GM11168 (cell line): ENCODE measurements around the gene CTBP2.

Experiments used
- in situ Hi-C: fragments of 300-500 bp; cut with MboI; formaldehyde crosslinking; loops from one replicate; pipeline ENCODE4 v1.12.0; 2022; ENCODE audit warnings: low sequenced_read_pairs; ENCODE audit not compliant: unreplicated experiment

CTBP2 gene

DNA sequence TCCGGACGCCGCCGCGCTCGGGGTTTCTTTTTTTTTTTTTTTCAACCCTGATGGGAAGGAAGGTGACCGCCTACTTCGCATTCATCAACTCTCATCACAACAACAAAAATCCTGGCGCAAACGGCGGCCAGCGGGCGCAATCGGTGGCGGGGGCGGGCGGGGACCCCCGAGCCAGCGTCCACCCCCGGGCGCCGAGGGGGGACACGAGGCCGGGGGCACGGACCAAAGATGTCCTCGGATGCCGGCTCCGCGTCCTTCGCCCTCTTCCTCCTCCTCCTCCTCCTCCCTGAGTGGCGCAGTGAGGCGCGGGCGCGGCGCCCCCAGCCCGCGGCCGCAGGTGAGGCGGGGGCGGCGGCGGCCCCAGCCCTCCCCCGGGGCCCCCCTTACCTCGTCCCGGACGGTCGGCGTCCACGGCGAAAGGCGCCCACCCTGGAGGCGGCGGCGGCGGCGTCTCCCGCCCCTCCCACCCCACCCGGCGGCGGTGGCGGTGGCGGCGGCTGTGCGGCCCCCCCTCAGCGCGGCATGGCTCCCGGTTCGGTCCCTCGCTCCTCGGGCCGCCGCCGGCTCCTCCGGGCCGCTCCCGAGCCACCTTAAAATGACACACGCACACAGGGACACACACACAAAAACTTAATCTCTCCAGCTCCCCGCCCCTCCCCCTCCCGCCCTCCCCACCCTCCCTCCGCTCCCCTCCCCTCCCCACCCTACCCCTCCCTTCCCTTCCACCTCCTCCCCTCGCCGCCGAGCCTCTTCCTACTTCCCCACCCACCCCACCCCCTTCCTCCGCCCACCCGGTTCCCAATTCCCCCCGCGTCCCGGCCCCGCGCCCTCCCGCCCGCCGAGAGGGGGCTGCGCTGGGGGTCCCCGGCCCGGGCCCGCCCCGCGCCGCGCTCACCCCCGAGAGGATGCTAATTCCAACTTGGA lies at the start of gene CTBP2:
Gene CTBP2, minus strand, starts transcription at position 632 of the 924 bp plus-strand sequence.
- in situ Hi-C loops, result no loop called here

DNA sequence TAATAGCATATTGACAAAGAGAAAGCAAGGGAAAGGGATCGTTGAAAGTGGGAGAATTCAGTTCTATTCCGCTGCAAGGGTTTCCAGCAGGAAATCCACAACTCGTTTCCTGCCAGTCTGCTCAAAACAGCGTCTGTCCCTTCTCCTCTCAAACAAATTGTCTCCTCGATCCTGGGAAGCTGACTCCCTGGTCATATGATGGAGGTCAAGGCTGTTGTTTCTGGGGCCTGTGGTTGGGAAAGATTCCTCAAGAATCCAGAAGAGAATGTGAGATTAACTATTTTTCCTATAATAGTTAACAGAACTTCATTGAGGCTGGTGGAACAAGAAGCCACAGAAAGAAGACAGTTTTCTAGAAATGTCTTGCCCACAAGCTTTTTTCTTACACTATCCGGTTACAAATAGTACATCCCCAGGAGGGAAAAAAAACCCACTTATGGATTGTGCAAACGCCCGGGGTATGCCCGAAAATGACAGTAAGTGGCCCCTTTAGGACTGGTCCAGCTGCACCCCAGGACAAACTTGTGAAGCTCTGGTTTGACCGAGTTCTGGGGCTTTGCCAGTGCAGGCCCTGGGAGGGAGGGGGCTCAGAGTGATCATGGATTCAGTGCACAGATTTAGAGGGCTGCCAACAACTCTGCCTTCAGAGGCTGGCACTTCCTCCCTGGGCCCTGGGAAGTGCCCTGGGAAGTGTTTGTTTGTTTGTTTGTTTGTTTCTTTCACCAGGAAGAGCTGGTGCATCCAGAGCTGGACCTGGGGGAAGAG lies 49.4 kb upstream of the CTBP2 start:
- in situ Hi-C loops, result no loop called here

DNA sequence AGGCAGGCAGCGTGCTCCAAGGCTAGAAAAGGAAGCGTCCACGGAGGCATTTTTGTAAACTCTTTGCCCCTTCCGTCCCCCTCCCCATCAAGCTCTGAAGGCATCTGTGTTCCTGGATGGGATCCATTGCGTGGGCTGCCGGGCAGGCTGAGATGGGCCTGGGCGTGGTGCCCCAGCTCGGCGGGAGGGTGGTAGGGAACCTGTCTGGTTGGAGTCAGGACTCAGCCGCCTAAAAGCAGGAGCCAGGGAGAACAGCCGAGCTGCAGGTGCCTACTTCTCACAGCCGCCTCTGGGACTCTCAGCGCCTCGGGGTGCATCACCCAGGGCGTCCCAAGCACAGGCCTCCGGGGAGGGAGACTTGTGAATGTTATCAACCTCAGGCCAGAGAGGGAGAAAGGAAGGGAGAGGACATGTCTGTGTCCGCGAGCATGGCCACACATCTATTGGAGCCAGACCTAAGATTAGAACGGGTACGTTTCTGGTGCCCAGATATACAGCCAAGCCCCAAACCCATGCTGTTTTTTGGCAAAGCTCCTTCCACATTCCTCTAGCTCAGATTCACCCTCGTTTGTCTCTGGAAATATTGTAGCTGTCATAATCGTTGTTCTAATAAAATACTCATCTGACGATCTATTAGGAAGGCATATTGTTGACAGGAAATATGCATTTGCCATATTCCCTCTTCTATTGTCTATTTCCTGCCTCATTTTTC lies 48.6 kb upstream of the CTBP2 start:
- in situ Hi-C loops, result no loop called here

DNA sequence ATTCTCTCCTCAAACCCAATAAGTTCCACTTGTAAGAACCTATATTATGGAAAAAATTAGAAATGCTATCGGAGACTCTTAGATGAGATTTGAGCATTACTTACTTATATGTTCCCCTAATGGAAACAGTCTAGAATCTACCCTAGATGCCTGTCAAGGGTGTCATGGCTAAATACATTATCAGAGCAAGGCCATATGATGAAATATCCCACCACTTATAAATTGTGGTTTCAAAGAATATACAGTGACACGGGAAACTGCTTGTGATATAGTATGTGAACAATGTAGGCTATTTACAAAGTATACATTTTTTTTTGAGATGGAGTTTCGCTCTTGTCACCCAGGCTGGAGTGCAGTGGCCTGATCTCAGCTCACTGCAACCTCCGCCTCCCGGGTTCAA lies 46.3 kb upstream of the CTBP2 start:
- in situ Hi-C loops, result no loop called here

DNA sequence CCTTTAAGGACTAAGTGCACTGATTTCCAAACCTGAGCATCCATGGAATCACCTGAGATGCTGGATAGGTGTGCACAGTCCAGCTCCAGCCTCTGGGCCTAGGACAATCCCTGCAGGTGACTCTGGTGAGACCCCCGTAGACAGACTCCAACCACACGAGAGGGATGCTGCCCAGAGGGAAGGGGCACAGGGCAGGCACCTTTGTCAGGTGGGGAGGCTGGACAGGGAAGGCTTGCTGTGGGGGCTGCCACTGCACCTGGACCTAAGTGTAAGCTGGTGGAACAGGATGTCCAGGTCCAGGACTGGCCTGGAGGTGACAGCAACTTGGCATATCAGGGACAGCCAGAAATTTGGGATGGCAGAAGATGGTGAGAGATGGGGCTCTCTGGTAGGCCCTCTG lies 45.1 kb upstream of the CTBP2 start:
- in situ Hi-C loops, result no loop called here

DNA sequence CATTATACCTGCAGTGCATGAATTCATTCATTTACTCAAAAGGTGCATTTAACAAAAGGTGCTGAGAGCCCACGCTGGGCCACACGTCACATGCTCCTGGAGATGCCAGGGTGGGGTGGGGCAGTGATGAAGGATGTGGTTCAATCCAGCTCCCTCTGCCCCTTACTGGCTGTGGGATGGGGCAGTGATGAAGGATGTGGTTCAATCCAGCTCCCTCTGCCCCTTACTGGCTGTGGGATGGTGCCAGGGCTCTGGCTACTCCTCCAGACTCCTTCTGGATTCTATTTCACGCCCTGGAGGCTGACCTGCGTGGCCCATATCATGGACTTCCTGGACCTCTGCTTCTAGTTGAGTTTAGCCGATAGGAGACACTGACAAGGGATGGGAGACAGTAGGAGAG lies 44.0 kb upstream of the CTBP2 start:
- in situ Hi-C loops, result no loop called here

DNA sequence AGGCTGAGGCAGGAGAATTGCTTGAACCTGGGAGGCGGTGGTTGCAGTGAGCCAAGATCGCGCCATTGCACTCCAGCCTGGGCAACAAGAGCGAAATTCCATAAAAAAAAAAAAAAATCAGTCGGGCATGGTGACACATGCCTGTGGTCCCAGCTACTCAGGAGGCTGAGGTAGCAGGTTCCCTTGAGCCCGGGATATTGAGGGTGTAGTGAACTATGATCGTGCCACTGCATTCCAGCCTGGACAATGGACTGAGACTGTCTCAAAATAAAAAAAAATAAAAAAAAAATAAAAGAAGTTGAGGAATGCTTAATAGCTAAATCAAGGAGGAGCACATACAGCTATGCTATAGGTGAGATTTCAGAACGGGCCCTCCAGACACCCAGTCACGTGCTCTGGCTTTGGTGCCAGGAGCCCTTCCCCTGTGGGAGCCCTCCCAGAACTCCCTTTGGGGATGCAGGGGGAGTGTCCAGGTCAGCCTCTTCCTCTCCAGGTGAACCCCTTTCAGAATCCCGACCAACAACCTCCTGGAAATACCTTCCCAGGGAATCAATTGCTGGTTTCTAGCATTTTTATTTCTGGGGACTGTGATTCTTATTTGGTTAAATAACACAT lies 42.9 kb upstream of the CTBP2 start:
- in situ Hi-C loops, result no loop called here

DNA sequence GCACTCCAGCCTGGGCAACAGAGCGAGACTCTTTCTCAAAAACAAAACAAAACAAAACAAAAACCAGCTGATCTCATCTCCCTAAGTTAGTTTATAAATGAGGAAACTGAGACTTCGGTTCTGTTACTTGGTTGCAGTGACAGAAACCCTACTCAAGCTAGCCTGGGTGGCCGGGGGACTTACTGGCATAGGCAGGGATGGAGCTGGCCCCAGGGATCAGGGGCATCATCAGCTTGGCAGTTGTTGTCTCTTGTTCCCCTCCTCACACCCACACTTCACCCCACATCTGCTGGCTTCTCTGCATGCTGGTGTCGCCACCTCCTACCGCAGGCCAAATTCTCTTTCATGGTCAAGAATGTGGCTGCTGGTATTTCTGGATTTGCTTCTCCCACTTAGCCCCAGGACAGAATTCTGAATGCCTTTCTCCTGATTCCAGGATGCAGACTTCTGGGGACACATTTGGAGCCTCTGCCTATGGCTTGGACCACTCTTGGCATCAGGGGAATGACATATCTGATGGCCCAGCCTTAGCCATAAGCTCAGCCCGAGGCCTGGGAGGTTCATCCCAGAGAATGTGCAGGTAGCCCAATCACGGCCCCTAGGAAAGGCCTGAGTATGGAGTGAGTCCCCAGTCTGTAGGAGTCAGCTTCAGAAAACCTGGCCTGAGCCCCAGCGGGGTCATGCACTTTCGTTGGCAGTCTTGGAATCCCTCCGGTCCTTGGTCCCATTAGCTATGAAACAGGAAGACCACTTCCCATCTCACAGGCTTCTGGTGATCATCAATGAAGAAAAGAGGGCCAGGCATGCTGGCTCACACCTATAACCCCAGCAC lies 41.6 kb upstream of the CTBP2 start:
- in situ Hi-C loops, result no loop called here

DNA sequence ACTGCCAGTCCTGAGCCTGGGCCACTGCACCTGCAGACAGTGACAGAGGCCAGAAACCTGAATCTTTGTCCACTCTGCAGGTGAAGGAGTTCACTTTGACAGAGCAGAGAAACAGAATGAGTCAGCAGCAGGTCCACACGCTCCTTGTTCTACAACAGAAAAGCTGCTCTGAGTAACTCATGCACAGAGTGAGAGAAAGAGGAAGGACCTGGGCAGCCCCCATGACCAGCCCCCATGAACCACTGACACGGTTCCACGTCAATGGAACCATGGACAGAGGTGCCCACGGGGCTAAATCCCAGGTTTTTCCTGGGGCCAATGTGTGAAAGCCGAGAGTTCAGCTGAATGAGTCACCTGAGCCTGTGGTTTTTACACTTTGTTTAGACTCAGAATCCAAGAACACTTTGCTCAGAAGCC lies 40.8 kb upstream of the CTBP2 start:
- in situ Hi-C loops, result no loop called here

DNA sequence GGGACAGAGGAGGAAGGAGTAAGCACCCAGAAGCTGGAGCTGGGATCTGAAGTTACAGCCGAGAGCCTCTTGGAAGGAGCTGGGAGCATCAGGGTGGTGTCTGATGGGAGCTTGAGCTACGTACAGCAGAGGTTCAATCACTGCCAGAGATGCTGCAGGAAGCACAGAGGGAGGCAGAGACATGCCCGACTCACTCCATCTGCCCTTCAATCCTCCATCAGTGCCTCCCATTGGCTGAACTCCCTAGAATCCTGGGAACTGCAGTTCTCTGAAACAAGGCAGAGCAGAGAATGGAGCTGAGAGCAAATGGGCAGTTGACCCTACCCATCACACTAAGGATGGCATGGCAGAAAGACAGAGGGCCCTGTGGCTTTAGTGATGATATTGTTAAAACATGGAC lies 40.0 kb upstream of the CTBP2 start:
- in situ Hi-C loops, result no loop called here

DNA sequence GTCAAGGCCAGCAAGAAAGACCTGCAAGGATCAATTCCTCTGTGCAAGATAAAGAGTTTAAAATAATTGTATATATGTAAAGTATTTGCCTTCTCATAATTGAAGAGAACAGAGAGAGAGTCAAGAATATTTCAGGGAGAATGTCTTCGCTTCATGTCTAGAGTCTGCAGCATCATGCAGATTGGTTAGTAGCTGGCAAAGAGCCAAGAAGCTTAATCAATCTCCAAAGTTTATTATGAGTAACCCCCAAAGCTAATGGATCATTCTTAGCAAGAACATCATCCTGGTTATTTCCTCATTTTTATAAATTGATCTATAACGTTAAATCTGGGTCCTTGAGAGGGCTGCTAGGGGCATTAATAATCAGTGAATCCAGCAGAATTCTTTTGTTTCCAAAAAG lies 38.9 kb upstream of the CTBP2 start:
- in situ Hi-C loops, result no loop called here

DNA sequence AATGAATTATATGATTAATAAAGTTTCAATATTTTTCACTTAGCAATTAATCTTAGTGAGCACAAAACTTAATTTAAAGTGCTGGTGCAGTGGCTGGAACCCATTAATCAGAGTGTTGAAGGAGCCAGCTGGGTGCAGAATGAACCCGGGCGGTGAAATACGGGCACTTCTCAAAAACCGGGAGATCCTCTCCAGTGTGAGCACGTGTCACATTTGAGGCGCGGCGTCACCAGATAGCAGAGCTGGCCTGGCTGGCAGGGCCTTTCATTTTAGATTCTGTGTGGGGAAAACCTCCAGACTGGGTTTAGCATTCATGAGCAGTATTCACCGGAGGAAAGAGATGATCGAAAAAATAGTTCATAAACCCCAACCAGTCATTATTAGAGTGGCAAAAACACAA lies 34.5 kb upstream of the CTBP2 start:
- in situ Hi-C loops, result no loop called here

DNA sequence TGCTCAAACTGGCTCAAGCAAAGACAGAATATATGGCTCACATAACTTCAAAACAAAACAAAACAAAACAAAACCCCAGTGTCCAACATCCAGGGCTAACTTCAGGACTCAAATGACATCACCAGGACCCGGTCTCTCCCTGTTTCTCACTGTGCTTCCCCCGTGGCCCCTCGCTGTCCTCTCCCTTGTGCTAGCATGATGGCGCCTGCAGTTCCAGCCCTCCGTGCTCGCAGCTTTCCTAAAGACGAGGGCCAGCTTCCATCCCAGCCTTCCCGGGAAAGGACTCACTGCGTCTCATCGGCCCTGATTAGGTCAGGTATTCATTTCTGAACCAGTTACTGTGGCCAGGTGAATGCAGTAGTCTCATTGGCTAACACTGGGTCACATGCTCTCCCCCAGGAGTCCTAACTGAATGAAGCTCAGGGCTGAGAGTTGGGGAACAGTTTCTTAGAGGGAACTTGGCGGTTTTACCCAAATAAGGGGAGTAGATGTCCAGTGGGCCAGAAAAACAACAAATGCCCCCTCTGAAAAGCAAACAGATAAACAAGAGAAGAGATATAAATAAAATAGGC lies 33.0 kb upstream of the CTBP2 start:
- in situ Hi-C loops, result no loop called here

DNA sequence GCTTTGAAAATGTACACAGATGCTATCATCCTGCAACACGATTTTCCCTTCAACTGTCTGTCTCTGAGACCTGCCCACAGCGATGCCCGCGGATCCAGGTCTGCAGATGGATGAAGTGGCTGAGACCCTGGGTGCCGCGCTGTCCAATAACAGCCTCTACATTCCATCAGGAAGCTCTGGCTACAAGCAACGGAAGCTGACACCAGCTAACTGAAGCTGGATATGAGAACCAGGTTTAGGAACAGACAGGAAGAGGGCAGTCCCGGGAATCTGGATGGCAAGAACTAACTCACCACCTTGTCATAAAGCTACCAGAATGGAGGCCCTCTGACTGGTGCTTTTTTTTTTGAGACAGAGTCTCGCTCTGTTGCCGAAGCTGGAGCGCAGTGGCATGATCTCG lies 32.3 kb upstream of the CTBP2 start:
- in situ Hi-C loops, result no loop called here

DNA sequence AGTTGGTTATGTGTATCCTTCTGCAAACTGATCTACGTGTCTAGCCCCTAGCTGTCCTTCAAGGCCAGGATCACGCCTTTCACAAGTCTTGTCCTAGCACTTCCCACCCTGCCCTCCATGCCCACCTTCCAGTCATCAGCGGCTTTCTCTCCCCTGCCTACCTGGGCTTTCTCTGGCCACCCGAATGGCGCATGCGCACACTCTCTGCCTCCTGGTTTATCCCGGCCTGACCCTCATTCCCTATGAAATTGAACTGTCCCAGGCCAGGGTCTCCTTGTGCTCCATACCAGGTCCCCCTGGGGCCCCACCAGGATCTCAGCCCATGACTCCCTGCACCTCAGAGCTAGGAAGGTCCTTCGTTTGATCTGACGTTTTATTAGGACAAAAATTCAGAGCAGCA lies 31.6 kb upstream of the CTBP2 start:
- in situ Hi-C loops, result no loop called here

DNA sequence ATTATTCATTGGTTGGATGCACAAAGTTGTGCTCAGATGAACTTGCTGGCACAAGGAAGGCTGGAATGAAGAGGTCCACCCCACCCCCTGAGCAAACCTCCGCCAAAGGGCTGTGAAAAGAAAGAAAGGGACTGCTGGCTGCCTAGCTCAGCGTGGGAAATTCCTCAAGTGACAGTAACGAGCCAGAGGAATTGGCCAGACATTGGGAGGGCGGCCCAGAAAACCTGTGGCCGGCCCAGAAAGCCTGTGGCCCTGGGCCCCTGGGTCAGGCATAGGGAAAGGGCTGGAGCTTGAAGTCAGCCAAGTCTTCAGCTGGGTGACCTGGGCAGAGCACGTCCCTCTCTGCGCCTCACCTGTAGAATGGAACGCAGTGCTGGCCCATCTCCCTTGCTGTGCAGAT lies 30.6 kb upstream of the CTBP2 start:
- in situ Hi-C loops, result no loop called here

DNA sequence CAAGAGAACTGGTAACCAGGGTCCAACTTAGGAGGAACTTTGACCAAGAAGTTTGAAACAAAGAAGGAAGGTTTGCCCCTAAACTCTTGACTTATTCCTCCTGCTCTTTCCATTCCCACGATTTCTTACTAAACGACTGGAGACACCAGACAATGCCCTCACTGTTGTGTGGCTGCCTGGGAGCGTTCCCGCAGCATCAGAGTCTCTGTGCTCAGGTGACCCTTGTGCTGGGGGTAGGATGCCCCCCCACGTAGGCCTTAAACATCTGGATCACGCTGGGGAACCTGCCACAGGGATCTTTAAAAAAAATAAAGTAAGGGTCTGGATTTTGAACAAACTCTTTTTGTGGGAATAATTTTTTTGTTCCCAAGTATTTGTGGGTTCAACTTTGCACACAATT lies 30.1 kb upstream of the CTBP2 start:
- in situ Hi-C loops, result no loop called here

DNA sequence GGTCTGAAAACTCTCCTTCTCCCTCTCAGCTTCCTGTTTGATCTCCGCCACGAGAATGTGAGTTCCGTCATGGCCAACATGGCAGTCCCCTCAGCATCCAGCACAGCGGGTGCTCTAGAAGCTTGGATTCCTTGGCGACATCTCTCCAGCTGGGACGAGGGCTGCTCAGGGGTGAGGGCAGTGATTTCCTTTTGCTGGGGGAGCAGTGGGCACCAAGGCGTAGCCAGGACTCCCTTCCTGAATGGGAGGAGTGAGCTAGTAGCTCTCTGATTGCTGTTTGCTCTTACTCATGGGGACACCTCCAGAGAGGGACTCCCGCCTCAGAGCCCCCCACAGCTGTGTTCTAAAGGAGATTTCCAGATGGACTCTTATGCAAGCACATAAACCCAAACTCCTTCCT lies 28.8 kb upstream of the CTBP2 start:
- in situ Hi-C loops, result no loop called here
